Midbrain (tissue), 1 donor: ENCODE data around the gene ASIC3.
"Not testable (repeated sequence)": the region's sequence is repeated elsewhere in the genome, so short reads cannot be mapped to it uniquely, and the experiment has no call there.

Experiments used
- DNase-seq: peaks from one replicate; lab custom pipeline; 2025; lab: John Stamatoyannopoulos, UW

Gene ASIC3

DNA sequence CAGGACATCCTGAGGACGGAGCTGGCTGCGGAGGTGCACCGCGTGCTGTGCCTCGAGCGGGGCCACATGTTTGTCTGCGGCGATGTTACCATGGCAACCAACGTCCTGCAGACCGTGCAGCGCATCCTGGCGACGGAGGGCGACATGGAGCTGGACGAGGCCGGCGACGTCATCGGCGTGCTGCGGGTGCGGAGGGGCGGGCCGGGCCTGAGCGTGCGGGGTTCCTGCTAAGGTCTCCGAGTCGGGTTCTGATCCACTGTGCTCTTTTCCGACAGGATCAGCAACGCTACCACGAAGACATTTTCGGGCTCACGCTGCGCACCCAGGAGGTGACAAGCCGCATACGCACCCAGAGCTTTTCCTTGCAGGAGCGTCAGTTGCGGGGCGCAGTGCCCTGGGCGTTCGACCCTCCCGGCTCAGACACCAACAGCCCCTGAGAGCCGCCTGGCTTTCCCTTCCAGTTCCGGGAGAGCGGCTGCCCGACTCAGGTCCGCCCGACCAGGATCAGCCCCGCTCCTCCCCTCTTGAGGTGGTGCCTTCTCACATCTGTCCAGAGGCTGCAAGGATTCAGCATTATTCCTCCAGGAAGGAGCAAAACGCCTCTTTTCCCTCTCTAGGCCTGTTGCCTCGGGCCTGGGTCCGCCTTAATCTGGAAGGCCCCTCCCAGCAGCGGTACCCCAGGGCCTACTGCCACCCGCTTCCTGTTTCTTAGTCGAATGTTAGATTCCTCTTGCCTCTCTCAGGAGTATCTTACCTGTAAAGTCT, 34.4 kb upstream of the ASIC3 start:
- DNase-seq = peak; percentile 57

DNA sequence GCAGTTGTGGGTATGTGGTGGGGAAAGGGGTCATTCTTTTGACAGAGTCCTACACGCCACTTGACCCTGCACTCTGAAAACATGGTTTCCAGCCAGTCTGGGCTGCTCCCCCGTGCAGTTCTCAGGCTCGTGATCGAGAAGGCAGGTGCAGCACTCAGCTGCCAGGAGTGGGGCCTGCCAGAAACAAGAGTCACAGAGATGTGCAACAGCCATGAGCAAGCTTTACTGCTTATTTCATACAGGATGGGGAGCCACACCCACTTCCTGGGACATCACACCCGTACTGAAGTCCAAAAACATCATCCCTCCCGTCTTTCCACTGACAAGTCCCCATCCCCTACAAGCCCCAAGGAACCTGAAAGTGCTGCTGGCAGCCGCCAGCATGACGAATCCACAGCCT, 33.4 kb upstream of the ASIC3 start:
- no peak for DNase-seq

DNA sequence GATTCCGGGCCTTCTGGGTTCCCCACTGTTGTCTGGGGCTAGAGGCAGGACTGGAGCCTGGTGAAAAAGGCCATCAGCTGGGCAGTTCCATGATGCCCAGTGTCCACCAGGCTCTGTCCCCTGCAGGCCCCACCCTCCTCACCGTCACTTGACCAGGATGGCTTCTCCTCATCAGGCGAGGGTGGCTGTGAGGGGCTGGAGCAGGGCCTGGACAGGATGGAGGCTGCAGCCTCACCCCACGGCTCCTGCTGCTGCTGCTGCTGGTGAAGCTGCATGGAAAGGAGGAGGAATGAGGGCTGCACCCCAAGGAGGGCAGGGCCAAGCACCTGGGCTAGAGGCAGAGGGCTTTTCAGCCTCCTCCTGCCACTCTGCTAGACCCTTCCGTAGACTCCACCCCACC, 32.4 kb upstream of the ASIC3 start:
- no peak for DNase-seq

DNA sequence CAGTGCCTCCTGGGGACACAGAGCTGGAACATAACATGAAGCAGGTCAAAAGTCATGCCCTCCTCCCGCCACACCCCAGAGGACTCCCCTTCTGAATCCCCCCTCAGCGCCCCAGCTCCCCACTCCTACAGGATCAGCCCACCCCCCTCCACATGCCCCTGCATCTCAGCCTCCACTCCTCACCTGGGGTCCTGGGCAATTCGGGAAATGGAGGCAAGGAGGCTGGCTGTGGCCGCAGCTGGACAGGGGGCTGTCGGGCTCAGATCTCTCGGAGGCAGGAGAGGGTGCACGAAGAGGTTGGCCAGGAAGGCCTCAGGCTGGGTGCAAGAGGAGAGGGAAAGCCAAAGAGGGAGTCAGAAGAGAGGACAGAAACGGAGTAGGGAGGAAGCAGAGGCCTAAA, 31.8 kb upstream of the ASIC3 start:
- DNase-seq = no peak

DNA sequence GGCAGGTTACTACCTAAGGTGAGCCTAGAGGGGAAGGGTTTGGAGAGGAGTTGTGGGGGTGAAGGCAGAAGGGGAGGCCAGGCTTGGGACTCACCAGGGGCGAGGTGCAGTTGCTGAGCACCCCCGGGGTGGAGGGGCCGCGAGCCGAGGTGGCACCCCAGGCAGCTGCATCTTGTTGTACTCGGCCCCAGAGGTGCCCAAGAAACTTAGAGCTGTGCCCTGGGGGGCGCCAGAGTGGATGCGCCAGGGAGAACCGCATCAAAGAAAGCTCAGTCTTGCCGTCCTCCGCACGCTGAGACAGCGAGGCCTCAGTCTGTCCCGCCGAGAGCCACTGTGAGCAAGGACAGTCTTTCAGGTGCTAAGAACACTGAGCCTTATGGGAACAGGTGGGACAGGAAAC, 31.4 kb upstream of the ASIC3 start:
- DNase-seq = no peak

DNA sequence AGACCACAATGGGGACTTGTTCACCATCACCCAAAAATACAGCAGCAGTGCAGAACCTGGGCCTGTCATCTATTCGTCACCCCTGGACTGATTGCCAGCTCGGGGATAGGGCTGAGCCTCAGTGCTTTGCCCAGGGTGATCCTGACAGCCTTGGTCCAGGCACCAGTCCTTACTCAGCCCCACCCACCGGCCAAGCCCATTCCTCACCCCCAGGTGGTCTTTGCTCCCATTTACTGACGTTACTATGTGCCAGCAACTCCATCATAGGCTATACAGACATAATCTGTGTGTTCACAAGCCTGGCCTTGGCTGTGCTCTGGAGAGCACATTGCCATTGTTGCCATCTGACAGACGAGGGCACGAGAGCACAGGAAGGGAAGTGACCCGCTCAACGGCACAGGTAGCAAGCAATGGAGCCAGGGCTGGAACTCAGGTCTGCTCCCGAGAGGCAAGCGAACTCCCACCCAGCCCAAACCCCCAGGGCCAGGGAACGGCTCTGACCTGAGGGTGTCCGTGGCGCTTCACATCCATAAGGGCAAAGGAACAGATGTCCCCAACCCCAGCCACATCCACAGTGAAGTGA, 30.9 kb upstream of the ASIC3 start:
- no peak for DNase-seq

DNA sequence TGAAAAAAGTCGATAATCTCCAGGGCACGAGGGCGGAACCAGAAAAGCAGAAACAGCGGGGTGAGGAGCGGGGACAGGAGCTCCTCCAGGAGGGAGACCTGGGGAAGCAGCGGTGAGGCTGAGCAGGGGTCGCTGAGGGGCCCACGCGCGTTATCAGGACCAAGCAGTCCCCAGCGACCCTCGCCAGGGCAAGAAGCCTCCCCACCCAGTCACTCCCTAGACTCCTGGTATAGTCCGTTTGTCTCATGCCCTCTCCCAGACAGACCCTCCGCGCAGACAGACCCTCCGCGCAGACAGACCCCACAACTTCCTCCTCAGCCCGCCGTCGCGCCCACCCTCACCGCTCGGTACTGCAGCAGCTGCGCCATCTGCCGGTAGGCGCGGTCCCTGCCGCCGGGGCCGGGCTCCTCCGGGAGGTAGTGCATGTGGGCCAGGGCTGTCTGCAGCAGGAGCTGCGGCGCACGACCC, 30.3 kb upstream of the ASIC3 start:
- peak; percentile 57 for DNase-seq

DNA sequence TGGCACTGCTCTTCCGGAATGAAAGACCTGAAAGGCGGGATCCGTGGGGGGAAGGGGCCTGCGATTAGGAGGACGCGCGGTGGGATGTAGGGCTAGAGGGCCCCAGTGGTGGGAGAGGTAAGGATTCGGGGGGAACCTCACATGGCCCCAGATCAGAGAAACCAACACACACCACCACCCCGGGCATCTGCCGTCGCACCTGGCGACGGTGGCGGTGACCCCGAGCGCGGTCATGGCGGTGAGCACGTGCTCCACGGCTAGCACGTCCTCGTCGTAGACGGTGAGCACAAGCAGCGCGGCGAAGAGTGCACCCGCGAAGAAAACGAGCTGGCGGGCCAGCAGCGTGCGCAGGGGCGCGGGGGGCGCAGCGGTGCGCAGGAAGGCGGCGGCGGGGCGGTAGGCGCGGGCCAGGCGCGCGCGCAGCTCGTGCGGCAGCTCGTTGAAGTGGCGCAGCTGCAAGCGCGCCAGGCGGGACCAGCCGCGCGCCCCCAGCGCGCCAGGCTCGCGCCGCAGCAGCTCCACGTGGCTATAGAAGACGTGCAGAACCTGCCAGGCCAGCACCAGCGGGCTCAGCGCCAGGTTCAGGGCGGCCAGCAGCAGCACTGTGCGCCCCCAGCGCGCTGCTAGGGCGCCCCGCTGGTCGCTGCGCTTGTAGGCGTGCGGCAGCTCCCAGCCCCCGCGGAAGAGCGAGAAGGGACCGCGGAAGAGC, 29.8 kb upstream of the ASIC3 start:
- no peak for DNase-seq

DNA sequence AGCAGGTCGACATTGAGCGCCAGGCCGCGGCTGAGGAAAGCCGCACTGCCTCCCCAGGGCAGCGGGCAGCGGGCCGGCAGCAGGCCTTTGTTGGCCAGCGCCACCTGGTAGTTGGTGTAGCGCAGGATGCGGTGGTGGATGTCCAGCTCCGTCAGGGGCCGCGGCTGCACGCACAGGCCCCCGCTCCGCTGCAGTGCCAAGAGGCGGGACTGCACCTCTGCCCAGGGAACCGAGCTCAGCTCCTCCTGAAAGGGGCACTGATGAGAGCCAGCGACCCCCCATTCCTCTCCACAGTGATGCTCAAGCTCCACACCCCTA, 29.2 kb upstream of the ASIC3 start:
- no peak for DNase-seq

DNA sequence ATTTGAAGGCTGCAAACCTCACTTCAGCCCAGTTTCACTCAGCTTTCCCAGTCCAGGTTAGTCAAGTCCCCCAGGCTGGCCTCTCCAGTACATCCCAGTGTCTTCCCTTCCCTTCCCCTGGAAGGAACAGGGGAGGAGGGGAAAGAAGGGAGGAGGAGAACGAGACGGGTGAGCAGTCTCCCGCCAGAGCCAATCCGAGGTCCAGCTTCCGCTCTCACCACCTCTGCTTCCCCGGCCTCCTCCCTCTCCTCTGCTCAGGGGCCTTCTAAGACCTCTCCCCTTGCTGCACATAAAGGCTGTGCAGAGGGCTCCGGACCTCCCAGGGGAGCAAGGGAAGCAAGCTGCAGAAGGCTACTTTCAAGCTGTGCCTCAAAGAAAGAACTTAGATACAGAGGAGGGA, 28.1 kb upstream of the ASIC3 start:
- no peak for DNase-seq

DNA sequence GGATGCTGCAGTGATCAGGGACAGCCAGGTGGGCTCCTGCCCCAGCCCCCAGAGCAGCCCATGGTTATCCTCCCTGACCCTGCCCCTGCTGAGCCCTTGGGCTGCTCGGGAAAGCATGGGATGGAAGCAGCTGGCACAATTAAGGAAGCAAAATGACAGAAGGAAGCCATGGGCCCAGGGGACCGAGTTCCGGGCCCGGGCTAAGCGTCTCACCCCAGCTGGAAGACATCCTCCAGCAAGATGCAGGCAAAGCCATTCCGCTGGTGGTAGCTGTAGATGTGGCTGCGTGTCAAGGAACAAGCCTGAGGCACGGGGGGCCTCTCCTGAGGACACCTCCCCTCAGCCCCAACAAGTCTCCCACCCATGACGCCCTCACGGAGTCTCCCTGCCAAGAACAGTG, 25.1 kb upstream of the ASIC3 start:
- DNase-seq = no peak

DNA sequence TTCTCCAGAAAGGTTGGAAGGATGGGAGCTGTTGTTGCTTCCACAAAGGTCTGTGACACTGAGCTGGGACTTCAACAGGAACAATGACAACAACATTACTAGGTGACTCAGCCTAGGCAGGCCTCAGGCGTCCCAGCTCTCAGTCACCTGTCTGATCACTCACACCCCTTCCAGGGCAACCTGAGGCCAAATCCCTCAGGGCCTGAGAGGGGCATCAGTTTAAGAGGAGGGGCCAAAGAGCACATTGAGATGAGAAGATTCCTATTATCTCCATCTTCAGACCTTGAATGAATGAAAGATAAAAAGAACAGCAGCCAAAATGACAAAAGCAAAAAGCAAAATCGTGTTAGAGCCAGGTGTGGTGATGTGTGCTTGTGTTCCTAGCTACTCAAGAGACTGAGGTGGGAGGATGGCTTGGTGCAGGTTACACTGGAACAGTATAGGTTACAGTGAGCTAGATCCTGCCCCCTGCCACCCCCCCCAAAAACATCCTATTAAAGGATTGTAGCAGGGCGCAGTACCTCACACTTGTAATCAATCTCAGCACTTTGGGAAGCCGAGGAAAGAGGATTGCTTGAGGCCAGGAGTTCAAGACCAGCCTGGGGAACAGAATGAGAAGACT, 23.8 kb upstream of the ASIC3 start, which contains the start of gene ATG9B:
ATG9B (minus strand) TSS at position 60 of the 622 bp plus-strand sequence. CDS start 71 bp downstream, outside the sequence.
- no peak for DNase-seq

DNA sequence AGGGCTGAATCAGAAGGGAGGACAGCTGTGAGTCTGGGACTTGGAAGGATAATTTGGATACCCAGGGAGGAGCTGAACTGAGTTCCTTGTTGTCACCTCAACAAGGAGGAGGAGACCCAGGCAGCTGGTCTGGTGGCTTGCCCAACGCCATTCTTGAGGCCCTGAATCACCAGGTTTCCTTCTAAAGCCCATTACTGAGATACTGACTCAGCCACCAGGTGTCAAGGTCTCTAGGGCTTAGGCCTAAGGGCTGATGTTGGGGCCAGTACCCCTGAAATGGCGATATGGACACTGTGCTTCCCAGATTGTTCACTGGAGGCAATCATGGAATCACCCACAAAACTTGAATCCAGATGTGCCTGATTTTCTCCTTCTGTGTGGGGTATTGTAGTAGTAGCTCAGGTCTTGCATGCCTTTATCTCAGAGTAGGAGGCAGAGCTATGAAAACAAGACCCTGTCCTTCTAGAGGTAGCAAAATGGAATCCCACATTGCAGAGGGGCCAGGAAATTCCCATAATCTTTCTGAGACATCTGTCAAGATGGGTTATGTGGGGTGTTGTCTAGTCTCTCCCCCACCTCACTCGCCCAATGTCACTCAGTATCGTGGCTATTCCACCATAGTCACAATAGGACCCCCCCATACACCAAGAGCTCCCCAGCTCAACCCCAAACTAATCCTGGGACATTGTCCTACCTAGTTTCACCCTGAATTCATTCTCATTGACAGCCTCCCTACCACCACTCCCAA, 22.2 kb upstream of the ASIC3 start:
- DNase-seq = no peak

DNA sequence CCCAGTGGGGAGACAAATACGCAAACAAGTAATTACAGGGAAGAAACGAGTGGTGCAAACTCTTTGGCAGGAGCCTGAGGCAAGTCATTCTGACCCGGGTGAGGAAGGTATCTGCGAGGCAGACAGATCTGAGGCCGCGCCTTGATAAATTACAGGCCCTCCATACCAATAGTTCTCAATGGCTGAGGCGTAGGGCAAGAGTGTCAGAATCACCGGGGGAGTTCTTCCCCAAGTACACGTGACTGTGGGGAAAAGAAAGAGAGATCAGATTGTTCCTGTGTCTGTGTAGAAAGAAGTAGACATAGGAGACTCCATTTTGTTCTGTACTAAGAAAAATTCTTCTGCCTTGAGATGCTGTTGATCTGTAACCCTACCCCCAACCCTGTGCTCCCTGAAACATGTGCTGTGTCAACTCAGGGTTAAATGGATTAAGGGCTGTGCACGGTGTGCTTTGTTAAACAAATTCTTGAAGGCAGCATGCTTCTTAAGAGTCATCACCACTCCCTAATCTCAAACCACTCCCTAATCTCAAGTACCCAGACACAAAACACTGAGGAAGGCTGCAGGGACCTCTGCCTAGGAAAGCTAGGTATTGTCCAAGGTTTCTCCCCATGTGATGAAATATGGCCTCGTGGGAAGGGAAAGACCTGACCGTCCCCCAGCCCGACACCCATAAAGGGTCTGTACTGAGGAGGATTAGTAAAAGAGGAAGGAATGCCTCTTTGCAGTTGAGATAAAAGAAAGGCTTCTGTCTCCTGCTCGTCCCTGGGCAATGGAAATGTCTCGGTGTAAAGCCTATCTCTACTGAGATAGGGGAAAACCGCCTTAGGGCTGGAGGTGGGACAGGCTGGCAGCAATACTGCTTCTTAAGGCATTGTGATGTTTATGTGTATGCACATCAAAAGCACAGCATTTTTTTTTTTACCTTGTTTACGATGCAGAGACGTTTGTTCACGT, 21.3 kb upstream of the ASIC3 start:
- not testable (repeated sequence) for DNase-seq

DNA sequence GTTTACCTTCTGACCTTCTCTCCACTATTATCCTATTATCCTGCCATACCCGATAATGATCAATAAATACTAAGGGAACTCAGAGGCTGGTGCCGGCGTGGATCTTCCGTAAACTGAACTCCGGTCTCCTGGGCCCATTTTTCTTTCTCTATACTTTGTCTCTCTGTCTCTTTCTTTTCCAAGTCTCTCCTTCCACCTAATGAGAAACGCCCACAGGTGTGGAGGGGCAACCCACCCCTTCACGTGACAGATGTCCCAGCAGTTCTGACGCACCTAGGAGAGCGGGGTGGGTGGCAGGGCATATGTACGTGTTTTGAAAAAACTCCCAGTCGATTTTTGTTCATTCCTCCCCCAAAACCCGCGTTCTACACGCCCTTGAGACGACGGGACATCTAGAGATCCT, 20.6 kb upstream of the ASIC3 start:
- DNase-seq = not testable (repeated sequence)

DNA sequence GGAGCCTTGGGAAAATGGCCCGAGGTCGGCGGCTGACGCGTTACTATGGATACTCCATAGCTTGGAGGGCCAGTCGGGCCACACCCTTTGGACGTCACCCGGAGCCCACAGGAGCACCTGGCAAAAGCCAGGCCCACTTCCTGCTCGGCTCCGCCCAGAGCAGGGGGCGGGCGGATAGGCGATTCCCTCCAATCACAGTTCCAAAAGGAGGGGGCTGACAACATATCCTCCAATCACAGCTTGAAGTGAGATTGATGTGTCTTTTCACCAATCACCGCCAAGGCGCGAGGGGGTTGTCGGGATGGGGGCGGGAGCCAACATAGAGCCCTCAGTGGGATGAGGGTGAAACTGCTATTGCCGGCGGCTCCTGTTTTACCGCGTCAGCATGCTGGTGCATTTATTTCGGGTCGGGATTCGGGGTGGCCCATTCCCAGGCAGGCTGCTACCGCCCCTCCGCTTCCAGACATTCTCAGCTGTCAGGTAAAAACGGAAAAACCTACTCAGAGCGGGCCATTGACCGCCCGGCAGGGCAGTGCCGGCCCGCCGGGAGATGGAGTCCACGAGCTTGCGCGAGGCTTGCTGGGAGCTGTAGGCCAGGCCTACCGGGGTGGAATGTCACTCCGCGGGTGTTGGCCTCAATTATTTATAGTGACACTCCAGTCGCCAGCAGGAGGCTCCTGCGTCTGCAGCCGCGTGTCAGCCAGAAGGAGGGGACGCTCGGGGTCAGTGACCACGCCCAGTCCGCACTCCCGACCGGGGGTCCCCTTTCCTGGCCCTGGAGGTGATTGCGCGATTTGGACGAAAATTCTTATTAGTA, 20.0 kb upstream of the ASIC3 start, which contains the start of gene ABCB8:
ABCB8 (plus strand) TSS at position 320 of the 817 bp plus-strand sequence; CDS start at position 386, 66 bp downstream.
- peak; percentile 99 for DNase-seq

DNA sequence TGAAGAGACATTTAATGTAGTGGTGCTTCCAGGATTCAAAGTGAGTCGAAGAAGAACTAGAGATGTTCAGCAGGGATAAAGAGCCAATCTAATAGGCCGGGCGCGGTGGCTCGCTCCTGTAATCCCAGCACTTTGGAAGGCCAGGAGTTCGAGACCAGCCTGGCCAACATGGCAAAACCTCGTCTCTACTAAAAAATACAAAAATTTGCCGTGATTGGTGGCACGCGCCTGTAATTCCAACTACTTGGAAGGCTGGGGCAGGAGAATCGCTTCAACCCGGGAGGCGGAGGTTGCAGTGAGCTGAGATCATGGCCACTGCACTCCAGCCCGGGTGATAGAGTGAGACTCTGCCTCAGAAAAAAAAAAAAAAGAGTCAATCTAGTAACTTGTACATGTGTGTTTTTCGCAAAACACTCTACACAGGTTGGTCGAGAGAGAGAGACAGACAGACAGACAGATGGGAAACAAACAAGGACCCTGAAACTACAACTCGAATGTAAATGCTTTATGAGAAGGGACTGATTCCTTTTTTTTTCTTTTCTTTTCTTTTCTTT, 19.3 kb upstream of the ASIC3 start:
- DNase-seq = no peak

DNA sequence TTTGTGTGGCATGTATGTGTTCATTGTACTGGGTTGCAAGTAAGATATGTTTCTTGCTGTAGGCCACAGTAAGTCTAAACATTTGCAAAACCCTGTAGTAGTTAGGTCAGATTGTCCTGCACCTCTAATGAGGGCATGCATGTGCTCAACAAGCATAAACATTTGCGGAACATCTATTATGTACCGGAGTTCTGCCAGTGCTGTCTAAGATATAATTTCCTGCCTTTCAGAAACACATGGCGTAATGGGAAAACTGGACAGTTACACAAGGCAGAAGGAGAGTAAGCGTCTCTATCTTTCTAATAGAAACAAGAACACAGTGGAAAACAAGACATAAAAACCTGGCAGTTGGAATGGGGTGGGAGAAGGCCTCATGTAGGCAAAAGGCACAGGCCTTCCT, 17.3 kb upstream of the ASIC3 start:
- no peak for DNase-seq
